ENCODE data around the gene TP53TG5. TPM values are rescaled to one million over a fixed set of nuclear protein-coding genes. Genes with fewer than 3 reads are reported as not detected.

TP53TG5 gene
- total and polyA plus RNA-seq, 10 of the 15 experiments (the other 5 are each of a cell fraction or from before 2014, with no cell fraction given) = 0.24 TPM; not detected in 9

DNA sequence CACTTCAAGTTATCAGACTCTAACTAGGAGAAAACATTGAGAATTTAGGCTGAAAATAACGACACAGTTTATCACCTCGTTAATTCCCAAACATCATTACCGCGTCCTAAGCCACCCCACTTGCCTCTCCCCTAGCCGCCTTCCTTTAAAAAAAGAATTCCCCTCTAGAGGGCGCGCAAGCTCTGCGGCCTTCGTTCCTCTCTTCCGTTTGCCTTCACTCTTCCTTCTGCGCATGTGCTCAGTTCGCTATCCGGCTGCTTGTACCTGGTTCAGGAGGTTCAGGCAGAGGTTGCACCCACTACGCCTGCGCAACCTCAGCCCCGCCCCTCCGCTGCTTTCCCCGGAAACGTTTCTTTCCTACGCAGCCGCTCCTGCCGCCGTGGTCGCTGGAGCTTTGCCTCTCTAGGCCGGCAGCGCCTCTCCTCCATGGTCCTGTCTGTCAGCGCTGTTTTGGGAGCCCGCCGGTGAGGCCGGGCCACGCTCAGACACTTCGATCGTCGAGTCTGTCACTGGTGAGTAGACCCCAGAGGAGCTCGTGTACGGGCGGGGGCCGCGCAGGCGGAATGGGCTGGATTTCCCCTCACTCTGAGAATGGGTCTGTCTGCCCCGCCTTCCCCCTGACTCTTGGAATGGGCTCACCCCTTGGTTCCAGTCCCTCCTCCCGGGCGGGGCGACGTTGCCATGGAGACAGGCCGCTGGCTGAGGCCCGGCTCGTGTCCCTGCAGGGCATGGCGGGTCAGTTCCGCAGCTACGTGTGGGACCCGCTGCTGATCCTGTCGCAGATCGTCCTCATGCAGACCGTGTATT, 15.1 kb downstream of the TP53TG5 start, which contains the start of gene SYS1 (continued):
- TF ChIP-seq, protein P1, sequence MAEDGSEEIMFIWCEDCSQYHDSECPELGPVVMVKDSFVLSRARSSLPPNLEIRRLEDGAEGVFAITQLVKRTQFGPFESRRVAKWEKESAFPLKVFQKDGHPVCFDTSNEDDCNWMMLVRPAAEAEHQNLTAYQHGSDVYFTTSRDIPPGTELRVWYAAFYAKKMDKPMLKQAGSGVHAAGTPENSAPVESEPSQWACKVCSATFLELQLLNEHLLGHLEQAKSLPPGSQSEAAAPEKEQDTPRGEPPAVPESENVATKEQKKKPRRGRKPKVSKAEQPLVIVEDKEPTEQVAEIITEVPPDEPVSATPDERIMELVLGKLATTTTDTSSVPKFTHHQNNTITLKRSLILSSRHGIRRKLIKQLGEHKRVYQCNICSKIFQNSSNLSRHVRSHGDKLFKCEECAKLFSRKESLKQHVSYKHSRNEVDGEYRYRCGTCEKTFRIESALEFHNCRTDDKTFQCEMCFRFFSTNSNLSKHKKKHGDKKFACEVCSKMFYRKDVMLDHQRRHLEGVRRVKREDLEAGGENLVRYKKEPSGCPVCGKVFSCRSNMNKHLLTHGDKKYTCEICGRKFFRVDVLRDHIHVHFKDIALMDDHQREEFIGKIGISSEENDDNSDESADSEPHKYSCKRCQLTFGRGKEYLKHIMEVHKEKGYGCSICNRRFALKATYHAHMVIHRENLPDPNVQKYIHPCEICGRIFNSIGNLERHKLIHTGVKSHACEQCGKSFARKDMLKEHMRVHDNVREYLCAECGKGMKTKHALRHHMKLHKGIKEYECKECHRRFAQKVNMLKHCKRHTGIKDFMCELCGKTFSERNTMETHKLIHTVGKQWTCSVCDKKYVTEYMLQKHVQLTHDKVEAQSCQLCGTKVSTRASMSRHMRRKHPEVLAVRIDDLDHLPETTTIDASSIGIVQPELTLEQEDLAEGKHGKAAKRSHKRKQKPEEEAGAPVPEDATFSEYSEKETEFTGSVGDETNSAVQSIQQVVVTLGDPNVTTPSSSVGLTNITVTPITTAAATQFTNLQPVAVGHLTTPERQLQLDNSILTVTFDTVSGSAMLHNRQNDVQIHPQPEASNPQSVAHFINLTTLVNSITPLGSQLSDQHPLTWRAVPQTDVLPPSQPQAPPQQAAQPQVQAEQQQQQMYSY (CRISPR knock-in tag; IDR thresholded peaks at IDR 0.05) = no peak
- TF ChIP-seq, protein P2, sequence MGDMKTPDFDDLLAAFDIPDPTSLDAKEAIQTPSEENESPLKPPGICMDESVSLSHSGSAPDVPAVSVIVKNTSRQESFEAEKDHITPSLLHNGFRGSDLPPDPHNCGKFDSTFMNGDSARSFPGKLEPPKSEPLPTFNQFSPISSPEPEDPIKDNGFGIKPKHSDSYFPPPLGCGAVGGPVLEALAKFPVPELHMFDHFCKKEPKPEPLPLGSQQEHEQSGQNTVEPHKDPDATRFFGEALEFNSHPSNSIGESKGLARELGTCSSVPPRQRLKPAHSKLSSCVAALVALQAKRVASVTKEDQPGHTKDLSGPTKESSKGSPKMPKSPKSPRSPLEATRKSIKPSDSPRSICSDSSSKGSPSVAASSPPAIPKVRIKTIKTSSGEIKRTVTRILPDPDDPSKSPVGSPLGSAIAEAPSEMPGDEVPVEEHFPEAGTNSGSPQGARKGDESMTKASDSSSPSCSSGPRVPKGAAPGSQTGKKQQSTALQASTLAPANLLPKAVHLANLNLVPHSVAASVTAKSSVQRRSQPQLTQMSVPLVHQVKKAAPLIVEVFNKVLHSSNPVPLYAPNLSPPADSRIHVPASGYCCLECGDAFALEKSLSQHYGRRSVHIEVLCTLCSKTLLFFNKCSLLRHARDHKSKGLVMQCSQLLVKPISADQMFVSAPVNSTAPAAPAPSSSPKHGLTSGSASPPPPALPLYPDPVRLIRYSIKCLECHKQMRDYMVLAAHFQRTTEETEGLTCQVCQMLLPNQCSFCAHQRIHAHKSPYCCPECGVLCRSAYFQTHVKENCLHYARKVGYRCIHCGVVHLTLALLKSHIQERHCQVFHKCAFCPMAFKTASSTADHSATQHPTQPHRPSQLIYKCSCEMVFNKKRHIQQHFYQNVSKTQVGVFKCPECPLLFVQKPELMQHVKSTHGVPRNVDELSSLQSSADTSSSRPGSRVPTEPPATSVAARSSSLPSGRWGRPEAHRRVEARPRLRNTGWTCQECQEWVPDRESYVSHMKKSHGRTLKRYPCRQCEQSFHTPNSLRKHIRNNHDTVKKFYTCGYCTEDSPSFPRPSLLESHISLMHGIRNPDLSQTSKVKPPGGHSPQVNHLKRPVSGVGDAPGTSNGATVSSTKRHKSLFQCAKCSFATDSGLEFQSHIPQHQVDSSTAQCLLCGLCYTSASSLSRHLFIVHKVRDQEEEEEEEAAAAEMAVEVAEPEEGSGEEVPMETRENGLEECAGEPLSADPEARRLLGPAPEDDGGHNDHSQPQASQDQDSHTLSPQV (IDR thresholded peaks at IDR 0.05) = no peak
- TF ChIP-seq CREB1 (IDR thresholded peaks at IDR 0.05; ENCODE audit: low read depth) (peak; percentile 53; the same call in 1 of the 2 replicates), LARP7 (IDR thresholded peaks at IDR 0.05) (peak; percentile 94), MYC (IDR thresholded peaks at IDR 0.05; ENCODE audit: insufficient read depth, insufficient read length, insufficient replicate concordance, low read length, severe bottlenecking) (no peak), TARDBP (IDR thresholded peaks at IDR 0.05; ENCODE audit: borderline replicate concordance) (peak; percentile 61; the same call in 1 of the 2 replicates), KDM1A (IDR thresholded peaks at IDR 0.05; ENCODE audit: borderline replicate concordance) (no peak), RBBP5 (conservative IDR thresholded peaks at IDR 0.05) (no peak), ZNF207 (IDR thresholded peaks at IDR 0.05; ENCODE audit: borderline replicate concordance) (peak; percentile 91; the same call in 1 of the 2 replicates), CBX3 (IDR thresholded peaks at IDR 0.05; ENCODE audit: borderline replicate concordance, low read depth) (no peak), RUNX3 (IDR thresholded peaks at IDR 0.05; ENCODE audit: low read length) (peak; percentile 62), CHD2 (IDR thresholded peaks at IDR 0.05; ENCODE audit: borderline replicate concordance, low read depth, low read length) (no peak; the same call in 1 of the 2 replicates), TBL1XR1 (IDR thresholded peaks at IDR 0.05; ENCODE audit: low read depth, low read length) (peak; percentile 42; the same call in 1 of the 2 replicates)
- TF ChIP-seq, protein P3, sequence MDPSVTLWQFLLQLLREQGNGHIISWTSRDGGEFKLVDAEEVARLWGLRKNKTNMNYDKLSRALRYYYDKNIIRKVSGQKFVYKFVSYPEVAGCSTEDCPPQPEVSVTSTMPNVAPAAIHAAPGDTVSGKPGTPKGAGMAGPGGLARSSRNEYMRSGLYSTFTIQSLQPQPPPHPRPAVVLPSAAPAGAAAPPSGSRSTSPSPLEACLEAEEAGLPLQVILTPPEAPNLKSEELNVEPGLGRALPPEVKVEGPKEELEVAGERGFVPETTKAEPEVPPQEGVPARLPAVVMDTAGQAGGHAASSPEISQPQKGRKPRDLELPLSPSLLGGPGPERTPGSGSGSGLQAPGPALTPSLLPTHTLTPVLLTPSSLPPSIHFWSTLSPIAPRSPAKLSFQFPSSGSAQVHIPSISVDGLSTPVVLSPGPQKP (IDR thresholded peaks at IDR 0.05; ENCODE audit: low read depth, low read length) = 0 out of 2 replicates have a peak, but pooled peaks have one; percentile 13
- TF ChIP-seq, protein P4, sequence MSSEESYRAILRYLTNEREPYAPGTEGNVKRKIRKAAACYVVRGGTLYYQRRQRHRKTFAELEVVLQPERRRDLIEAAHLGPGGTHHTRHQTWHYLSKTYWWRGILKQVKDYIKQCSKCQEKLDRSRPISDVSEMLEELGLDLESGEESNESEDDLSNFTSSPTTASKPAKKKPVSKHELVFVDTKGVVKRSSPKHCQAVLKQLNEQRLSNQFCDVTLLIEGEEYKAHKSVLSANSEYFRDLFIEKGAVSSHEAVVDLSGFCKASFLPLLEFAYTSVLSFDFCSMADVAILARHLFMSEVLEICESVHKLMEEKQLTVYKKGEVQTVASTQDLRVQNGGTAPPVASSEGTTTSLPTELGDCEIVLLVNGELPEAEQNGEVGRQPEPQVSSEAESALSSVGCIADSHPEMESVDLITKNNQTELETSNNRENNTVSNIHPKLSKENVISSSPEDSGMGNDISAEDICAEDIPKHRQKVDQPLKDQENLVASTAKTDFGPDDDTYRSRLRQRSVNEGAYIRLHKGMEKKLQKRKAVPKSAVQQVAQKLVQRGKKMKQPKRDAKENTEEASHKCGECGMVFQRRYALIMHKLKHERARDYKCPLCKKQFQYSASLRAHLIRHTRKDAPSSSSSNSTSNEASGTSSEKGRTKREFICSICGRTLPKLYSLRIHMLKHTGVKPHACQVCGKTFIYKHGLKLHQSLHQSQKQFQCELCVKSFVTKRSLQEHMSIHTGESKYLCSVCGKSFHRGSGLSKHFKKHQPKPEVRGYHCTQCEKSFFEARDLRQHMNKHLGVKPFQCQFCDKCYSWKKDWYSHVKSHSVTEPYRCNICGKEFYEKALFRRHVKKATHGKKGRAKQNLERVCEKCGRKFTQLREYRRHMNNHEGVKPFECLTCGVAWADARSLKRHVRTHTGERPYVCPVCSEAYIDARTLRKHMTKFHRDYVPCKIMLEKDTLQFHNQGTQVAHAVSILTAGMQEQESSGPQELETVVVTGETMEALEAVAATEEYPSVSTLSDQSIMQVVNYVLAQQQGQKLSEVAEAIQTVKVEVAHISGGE (CRISPR knock-in tag; IDR thresholded peaks at IDR 0.05) = no peak

Measured in GM12878 (cell line).